22Rv1 (cell line): ENCODE results near the gene SF3B2.

Experiments
- CTCF ChIP-seq: fragments of 450-650 bp; IDR thresholded peaks from 2 replicates; pipeline ENCODE4 v1.5.1; 2017; ENCODE audit warnings: mild to moderate bottlenecking
- ZFX ChIP-seq: fragments of 450-650 bp; IDR thresholded peaks from 2 replicates; pipeline ENCODE4 v1.6.1; 2017; ENCODE audit warnings: antibody characterized with exemption, borderline replicate concordance

GRCh38 chr11:66017321-66017720 lies 34.8 kb upstream of the SF3B2 start:
- TF ChIP-seq CTCF (no peak), ZFX (no peak)
